H9 (cell line): ENCODE measurements around the gene FILIP1. TPM values are rescaled to one million over a fixed set of nuclear protein-coding genes. Genes with fewer than 3 reads are reported as not detected.

Source experiments
- DNase-seq: peaks from one replicate; pipeline ENCODE4 v3.0.0-alpha.2; 2017
- H2AFZ ChIP-seq: one replicate; pipeline ENCODE4 v1.6.1; 2013; ENCODE audit warnings: mild to moderate bottlenecking, low read length, control low read depth, moderate library complexity
- H2AK5ac ChIP-seq: 2 replicates; pipeline ENCODE4 v1.6.1; 2013; ENCODE audit warnings: low read length, control low read depth, mixed read lengths; ENCODE audit not compliant: insufficient read length
- H2BK120ac ChIP-seq: one replicate; pipeline ENCODE4 v1.6.1; 2013; ENCODE audit warnings: low read depth, mild to moderate bottlenecking, low read length, control low read depth, inconsistent platforms; ENCODE audit not compliant: poor library complexity, severe bottlenecking
- H2BK12ac ChIP-seq: 2 replicates; pipeline ENCODE4 v1.6.1; 2013; ENCODE audit warnings: low read length, control low read depth, mixed read lengths, low read depth; ENCODE audit not compliant: insufficient read length
- H2BK15ac ChIP-seq: 2 replicates; pipeline ENCODE4 v1.6.1; 2013; ENCODE audit warnings: low read depth, low read length, control low read depth
- H2BK20ac ChIP-seq: one replicate; pipeline ENCODE4 v1.6.1; 2013; ENCODE audit warnings: low read depth, mild to moderate bottlenecking, low read length, control low read depth, inconsistent platforms; ENCODE audit not compliant: poor library complexity, severe bottlenecking
- H2BK5ac ChIP-seq: 2 replicates; pipeline ENCODE4 v1.6.1; 2013; ENCODE audit warnings: low read length, control low read depth, mixed read lengths; ENCODE audit not compliant: insufficient read length
- H3K14ac ChIP-seq: 2 replicates; pipeline ENCODE4 v1.6.1; 2013; ENCODE audit warnings: low read length, control low read depth; ENCODE audit not compliant: insufficient read depth
- H3K18ac ChIP-seq: 2 replicates; pipeline ENCODE4 v1.6.1; 2013; ENCODE audit warnings: low read depth, mild to moderate bottlenecking, mixed read lengths, low read length, control low read depth; ENCODE audit not compliant: insufficient read length
- H3K23ac ChIP-seq: 2 replicates; pipeline ENCODE4 v1.6.1; 2013; ENCODE audit warnings: low read length, control low read depth, mixed read lengths, low read depth; ENCODE audit not compliant: insufficient read length
- H3K23me2 ChIP-seq: 2 replicates; pipeline ENCODE4 v1.6.1; 2013; ENCODE audit warnings: low read depth, mild to moderate bottlenecking, mixed read lengths, low read length, control low read depth; ENCODE audit not compliant: insufficient read length, poor library complexity, severe bottlenecking
- H3K27ac ChIP-seq: 2 replicates; pipeline ENCODE4 v1.5.1; 2013; ENCODE audit warnings: low read length, control low read depth, mixed read lengths, low read depth; ENCODE audit not compliant: insufficient read length
- H3K27me3 ChIP-seq: 2 replicates; pipeline ENCODE4 v1.6.1; 2013; ENCODE audit warnings: low read length, control low read depth, inconsistent platforms; ENCODE audit not compliant: insufficient read depth
- H3K4ac ChIP-seq: 2 replicates; pipeline ENCODE4 v1.6.1; 2013; ENCODE audit warnings: low read depth, mild to moderate bottlenecking, control low read depth, inconsistent platforms, low read length, moderate library complexity
- H3K4me1 ChIP-seq: 2 replicates; pipeline ENCODE4 v1.6.1; 2013; ENCODE audit warnings: low read length, control low read depth, inconsistent platforms; ENCODE audit not compliant: insufficient read depth
- H3K4me2 ChIP-seq: 2 replicates; pipeline ENCODE4 v1.6.1; 2013; ENCODE audit warnings: low read length, control low read depth, mixed read lengths; ENCODE audit not compliant: insufficient read length, insufficient read depth
- H3K56ac ChIP-seq: 2 replicates; pipeline ENCODE4 v1.6.1; 2013; ENCODE audit warnings: low read depth, mild to moderate bottlenecking, mixed read lengths, low read length, control low read depth; ENCODE audit not compliant: insufficient read length
- H3K79me1 ChIP-seq: 2 replicates; pipeline ENCODE4 v1.6.1; 2013; ENCODE audit warnings: low read depth, mild to moderate bottlenecking, moderate library complexity, low read length, control low read depth, inconsistent platforms; ENCODE audit not compliant: insufficient read depth, poor library complexity, severe bottlenecking
- H3K79me2 ChIP-seq: 2 replicates; pipeline ENCODE4 v1.6.1; 2013; ENCODE audit warnings: low read length, control low read depth, inconsistent platforms; ENCODE audit not compliant: insufficient read depth
- H3K9ac ChIP-seq: 2 replicates; pipeline ENCODE4 v1.6.1; 2013; ENCODE audit warnings: low read length, control low read depth, mixed read lengths; ENCODE audit not compliant: insufficient read length; ENCODE audit errors: extremely low read depth
- H3K9me3 ChIP-seq: one replicate; pipeline ENCODE4 v1.6.1; 2013; ENCODE audit warnings: low read depth, low read length, inconsistent platforms; ENCODE audit not compliant: control insufficient read depth
- H3T11ph ChIP-seq: one replicate; pipeline ENCODE4 v1.6.1; 2013; ENCODE audit warnings: mild to moderate bottlenecking, low read length, control low read depth, inconsistent platforms
- H4K20me1 ChIP-seq: one replicate; pipeline ENCODE4 v1.6.1; 2013; ENCODE audit not compliant: control insufficient read depth, insufficient read length, insufficient read depth
- H4K5ac ChIP-seq: 2 replicates; pipeline ENCODE4 v1.6.1; 2013; ENCODE audit warnings: low read depth, mild to moderate bottlenecking, mixed read lengths, low read length, control low read depth; ENCODE audit not compliant: insufficient read length
- H4K8ac ChIP-seq: replicated peaks from 2 replicates; pipeline ENCODE4 v1.6.1; 2013; ENCODE audit warnings: low read length, control low read depth, mixed read lengths, low read depth; ENCODE audit not compliant: insufficient read length
- H4K91ac ChIP-seq: 2 replicates; pipeline ENCODE4 v1.6.1; 2013; ENCODE audit warnings: low read depth, mild to moderate bottlenecking, moderate library complexity, mixed read lengths, low read length, control low read depth; ENCODE audit not compliant: insufficient read length
- H3K27ac Mint-ChIP-seq, 3 experiments: 2 replicates in 2 of 3; 3 replicates in 1 of 3; pipeline ENCODE4 v1.8.0; 2020 to 2021; ENCODE audit warnings: mixed read lengths in 3 of 3, mild to moderate bottlenecking in 1 of 3, moderate library complexity in 1 of 3
- H3K27me3 Mint-ChIP-seq: 2 replicates; pipeline ENCODE4 v1.8.0; 2021; ENCODE audit warnings: low read depth, mild to moderate bottlenecking, moderate library complexity, mixed read lengths
- H3K36me3 Mint-ChIP-seq, 3 experiments: 2 replicates in 2 of 3; 3 replicates in 1 of 3; pipeline ENCODE4 v1.8.0; 2020 to 2021; ENCODE audit warnings: low read depth in 3 of 3, mixed read lengths in 3 of 3; ENCODE audit not compliant: insufficient read depth in 1 of 3
- H3K4me1 Mint-ChIP-seq, 2 experiments: 2 replicates each; pipeline ENCODE4 v1.8.0; 2020; ENCODE audit warnings: mixed read lengths in 2 of 2
- H3K4me3 Mint-ChIP-seq, 2 experiments: 2 replicates in 1 of 2; 3 replicates in 1 of 2; pipeline ENCODE4 v1.8.0; 2020 to 2021; ENCODE audit warnings: mild to moderate bottlenecking in 2 of 2, mixed read lengths in 2 of 2, moderate library complexity in 1 of 2
- H3K9me3 Mint-ChIP-seq, 2 experiments: 2 replicates in 1 of 2; 3 replicates in 1 of 2; pipeline ENCODE4 v1.8.0; 2020; ENCODE audit warnings: mild to moderate bottlenecking in 2 of 2, mixed read lengths in 2 of 2, moderate library complexity in 1 of 2
- CTCF ChIP-seq: fragments of 200-600 bp; sonication (generic); conservative IDR thresholded peaks from 3 replicates; pipeline ENCODE4 v1.8.0; 2021; ENCODE audit warnings: antibody characterized with exemption, mild to moderate bottlenecking
- WGBS: extraction: QIAGEN DNeasy Blood & Tissue Kit; methylation state at CpG from one replicate; pipeline ENCODE4 v1.1.7; 2013; ENCODE audit warnings: missing lambda C conversion rate, low lambda C conversion rate, mixed read lengths; ENCODE audit not compliant: insufficient read length; ENCODE audit errors: extremely low coverage; 5-methylcytosine and 5-hydroxymethylcytosine counted together
- total RNA-seq: library from RNA; stranded (reverse); gene quantifications from 2 replicates; pipeline ENCODE4 v1.2.1, GENCODE V29; 2021

The FILIP1 gene
- total RNA-seq, 1 experiment from 2014 or later, result 10.5 TPM

DNA sequence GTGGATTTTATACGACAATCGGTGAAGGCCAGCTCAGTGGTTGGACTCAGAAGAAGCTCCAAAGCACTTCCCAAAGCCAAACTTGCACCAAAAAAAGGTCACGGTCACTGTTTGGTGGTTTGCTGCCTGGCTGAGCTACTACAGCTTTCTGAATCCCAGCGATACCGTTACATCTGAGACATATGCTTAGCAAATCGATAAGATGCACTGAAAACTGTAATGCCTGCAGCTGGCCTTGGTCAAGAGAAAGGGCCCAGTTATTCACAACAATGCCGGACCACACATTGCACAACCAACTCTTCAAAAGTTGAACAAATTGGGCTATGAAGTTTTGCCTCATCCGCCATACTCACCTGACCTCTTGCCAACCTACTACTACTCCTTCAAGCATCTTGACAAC is 70.2 kb downstream of the FILIP1 start:
- Histone ChIP-seq H3K9me3 (no peaks in the 10 kb centered on the region), H3K14ac (no peak overlapping the region), H3K18ac (no peak overlapping the region), H3K79me2 (no peaks in the 10 kb centered on the region), H4K5ac (no peak overlapping the region), H3K79me1 (no peaks in the 10 kb centered on the region), H2BK12ac (no peak overlapping the region), H2BK5ac (no peak overlapping the region), H2BK120ac (no peak overlapping the region), H2AK5ac (no peak overlapping the region), H3K23me2 (no peaks in the 10 kb centered on the region), H3K4ac (no peak overlapping the region), H3K27ac (no peak overlapping the region), H3K4me1 (no peaks in the 10 kb centered on the region), H4K8ac (no peak overlapping the region), H4K91ac (no peak overlapping the region), H3K23ac (no peak overlapping the region), H3K9ac (no peak overlapping the region), H3K27me3 (no peaks in the 10 kb centered on the region), H2BK15ac (no peak overlapping the region), H3T11ph (no peak overlapping the region), H3K56ac (no peak overlapping the region), H3K4me2 (no peak overlapping the region), H4K20me1 (no peaks in the 10 kb centered on the region), H2AFZ (no peak overlapping the region), H2BK20ac (no peak overlapping the region)
- no peak overlapping the region for H3K4me3 Mint-ChIP-seq
- no peak for TF ChIP-seq CTCF
- no peaks in the 10 kb centered on the region; the same call in 1 of the 2 replicates for H3K27me3 Mint-ChIP-seq
- H3K36me3 Mint-ChIP-seq, result no peaks in the 10 kb centered on the region
- DNase-seq, result no peak
- H3K9me3 Mint-ChIP-seq, result no peaks in the 10 kb centered on the region
- H3K4me1 Mint-ChIP-seq, result peaks cover 6 to 7% of the 10 kb centered on the region in 2 experiments
- H3K27ac Mint-ChIP-seq, result no peak overlapping the region
- no CpG with 5 or more reads among the region's 8 CpGs for WGBS
